Activated T-cell treated with anti-CD3 and anti-CD28 coated beads, Interleukin-2, amount 50 U/mL, for 72 hours (primary cell): Measurements from ENCODE around the gene EMC8. TPM values are rescaled to one million over a fixed set of nuclear protein-coding genes. Genes with fewer than 3 reads are reported as not detected.

ENCODE experiments used
- ATAC-seq, 2 donors: fragments of 150-1000 bp; cut with Tn5 transposase; replicated peaks in 1 of 2; 2 replicates each; pipeline ENCODE4 v1.10.0; 2021; ENCODE audit warnings: moderate library complexity in 2 of 2, mild to moderate bottlenecking in 1 of 2
- DNase-seq, 2 donors: peaks; one replicate each; pipeline ENCODE4 v3.0.0; 2021 to 2022; ENCODE audit warnings: mixed read lengths in 1 of 2
- H3K27ac Mint-ChIP-seq: one replicate; pipeline ENCODE4 v1.8.0; 2022; ENCODE audit warnings: mild to moderate bottlenecking, moderate library complexity, mixed read lengths
- H3K27me3 Mint-ChIP-seq: one replicate; pipeline ENCODE4 v1.8.0; 2022; ENCODE audit warnings: low read depth, mixed read lengths
- H3K36me3 Mint-ChIP-seq, 2 donors: one replicate each; pipeline ENCODE4 v1.8.0; 2022; ENCODE audit warnings: mixed read lengths in 2 of 2, mild to moderate bottlenecking in 1 of 2; ENCODE audit not compliant: insufficient read depth in 2 of 2
- H3K4me1 Mint-ChIP-seq: one replicate; pipeline ENCODE4 v1.8.0; 2022; ENCODE audit warnings: low read depth, mixed read lengths
- H3K4me3 Mint-ChIP-seq, 2 donors: one replicate each; pipeline ENCODE4 v1.8.0; 2022; ENCODE audit warnings: mild to moderate bottlenecking in 2 of 2, mixed read lengths in 2 of 2, moderate library complexity in 2 of 2
- H3K9me3 Mint-ChIP-seq, 2 donors: one replicate each; pipeline ENCODE4 v1.8.0; 2022; ENCODE audit warnings: mixed read lengths in 2 of 2
- total RNA-seq, 2 donors: library from RNA; stranded (reverse); gene quantifications; one replicate each; pipeline ENCODE4 v1.2.3, GENCODE V29; 2022

Gene EMC8
- total RNA-seq, 2 donors from 2014 or later = 26.5 to 32.8 TPM

DNA sequence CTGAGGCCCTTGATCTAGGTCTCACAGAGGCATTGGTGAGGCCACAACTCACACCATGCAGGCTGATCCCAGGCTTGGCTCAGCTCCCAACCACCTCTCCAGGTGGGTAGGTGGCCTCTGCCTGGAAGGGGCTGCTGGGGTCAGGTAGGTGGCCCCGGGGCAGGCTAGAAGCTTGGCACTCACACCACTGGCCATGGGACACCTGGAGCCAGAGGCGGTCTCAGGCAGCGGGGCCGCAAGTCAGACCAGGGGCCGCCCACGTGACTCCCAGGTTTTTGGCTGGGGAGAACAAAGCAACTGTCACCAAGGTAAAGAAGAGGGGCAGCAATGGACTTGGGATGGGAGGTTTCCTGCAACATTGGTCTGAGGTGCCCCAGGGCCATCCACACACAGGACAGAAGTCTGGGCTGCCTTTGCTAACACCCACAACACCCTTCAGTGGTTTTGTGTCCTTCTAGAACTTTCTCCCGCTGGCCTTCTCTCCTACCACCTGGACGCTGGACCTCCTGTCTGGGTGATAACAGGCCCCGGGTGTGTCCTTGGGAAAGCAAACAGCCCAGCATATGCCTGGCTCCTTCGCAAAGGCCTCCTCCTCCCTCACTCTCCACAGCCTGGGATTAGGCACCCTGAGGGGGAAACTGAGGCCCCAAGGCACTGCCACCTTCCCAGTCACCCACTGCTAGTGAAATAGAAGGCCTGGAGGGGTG lies 64.9 kb downstream of the EMC8 start:
- Mint-ChIP-seq H3K27me3 (no peaks in the 10 kb centered on the region), H3K36me3 (no peaks in the 10 kb centered on the region), H3K4me1 (peaks cover 14% of the 10 kb centered on the region), H3K4me3 (no peak overlapping the region), H3K9me3 (no peaks in the 10 kb centered on the region), H3K27ac (no peak overlapping the region)
- no peak for ATAC-seq
- DNase-seq = no peak

DNA sequence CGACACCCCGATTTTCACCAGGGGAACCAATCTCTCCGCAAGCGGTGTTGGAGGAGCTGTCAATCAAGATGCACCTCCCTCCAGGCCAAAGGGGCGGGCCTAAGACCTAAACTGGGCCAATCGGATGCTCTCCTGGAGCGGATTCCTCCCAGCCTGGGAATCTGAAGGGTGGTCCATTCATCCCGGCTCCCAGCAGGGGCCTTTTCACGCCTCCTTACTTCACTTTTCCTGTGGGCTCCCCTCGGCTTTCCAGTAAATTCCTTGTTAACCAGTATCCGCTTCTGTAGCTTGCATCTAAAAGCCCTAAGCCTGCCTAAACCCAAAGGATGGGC lies 65.5 kb downstream of the EMC8 start:
- H3K27me3 Mint-ChIP-seq = no peaks in the 10 kb centered on the region
- no peak overlapping the region for H3K27ac Mint-ChIP-seq
- no peaks in the 10 kb centered on the region for H3K9me3 Mint-ChIP-seq
- H3K4me1 Mint-ChIP-seq = peaks cover 14% of the 10 kb centered on the region
- ATAC-seq (no peak), DNase-seq (no peak)
- H3K36me3 Mint-ChIP-seq = no peaks in the 10 kb centered on the region
- no peak overlapping the region for H3K4me3 Mint-ChIP-seq

DNA sequence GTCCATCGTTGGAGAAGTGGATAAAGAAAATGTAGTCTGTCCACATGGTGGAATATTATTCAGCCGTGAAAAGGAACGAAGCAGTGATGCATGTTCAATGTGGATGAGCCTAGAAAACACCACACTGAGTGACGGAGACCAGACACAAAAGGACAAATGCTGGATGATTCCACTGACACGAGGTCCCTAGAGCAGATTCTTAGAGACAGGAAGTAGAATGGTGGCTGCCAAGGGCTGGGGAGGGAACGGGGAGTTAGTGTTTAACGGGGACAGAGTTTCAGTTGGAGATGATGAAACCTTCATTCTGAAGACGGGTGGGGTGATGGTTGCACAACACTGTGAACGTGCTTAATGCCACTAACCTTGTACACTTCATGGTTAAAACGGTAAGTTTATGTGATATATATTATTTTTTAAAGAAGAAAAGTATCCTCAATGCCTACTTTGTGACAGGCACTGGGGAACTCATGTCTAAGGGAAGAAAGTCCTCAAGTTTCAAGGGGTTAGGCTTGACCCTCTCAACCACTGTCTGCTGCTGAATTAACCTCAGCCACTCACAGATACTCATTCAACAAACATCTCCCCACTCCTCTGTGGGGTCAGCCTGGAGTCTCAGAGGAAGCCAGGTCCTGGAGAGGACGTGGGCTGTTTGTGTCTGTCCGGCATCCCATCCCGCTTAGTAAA lies 66.0 kb downstream of the EMC8 start:
- H3K4me3 Mint-ChIP-seq = no peak overlapping the region
- no peaks in the 10 kb centered on the region for H3K9me3 Mint-ChIP-seq
- H3K27me3 Mint-ChIP-seq = no peaks in the 10 kb centered on the region
- H3K36me3 Mint-ChIP-seq = no peaks in the 10 kb centered on the region
- H3K27ac Mint-ChIP-seq = no peak overlapping the region
- peaks cover 14% of the 10 kb centered on the region for H3K4me1 Mint-ChIP-seq
- ATAC-seq (no peak), DNase-seq (no peak)

DNA sequence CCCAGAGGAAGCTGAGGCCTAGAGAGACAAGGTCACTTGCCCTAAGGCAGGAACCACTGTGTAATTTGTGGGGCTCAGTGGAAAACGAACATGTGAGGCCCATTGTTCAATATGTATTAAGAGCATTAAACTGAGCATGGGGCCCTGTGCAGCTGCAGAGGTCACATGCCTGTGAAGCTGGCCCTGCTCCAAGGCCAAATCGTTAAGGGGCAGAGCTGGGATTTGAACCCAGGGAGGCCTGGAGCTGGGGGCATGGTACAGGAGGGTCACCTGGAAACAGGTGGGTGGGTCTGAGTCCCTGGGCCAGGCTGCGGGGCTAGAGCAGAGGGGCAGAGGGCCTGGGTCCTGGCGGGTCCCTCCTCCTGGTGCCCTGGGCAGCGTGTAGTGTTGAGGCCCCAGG lies 68.2 kb downstream of the EMC8 start:
- no peaks in the 10 kb centered on the region for H3K9me3 Mint-ChIP-seq
- no peaks in the 10 kb centered on the region for H3K36me3 Mint-ChIP-seq
- no peak for ATAC-seq
- H3K27me3 Mint-ChIP-seq = no peaks in the 10 kb centered on the region
- no peak for DNase-seq
- H3K4me3 Mint-ChIP-seq = no peak overlapping the region
- no peak overlapping the region for H3K27ac Mint-ChIP-seq
- peaks cover 14% of the 10 kb centered on the region for H3K4me1 Mint-ChIP-seq

DNA sequence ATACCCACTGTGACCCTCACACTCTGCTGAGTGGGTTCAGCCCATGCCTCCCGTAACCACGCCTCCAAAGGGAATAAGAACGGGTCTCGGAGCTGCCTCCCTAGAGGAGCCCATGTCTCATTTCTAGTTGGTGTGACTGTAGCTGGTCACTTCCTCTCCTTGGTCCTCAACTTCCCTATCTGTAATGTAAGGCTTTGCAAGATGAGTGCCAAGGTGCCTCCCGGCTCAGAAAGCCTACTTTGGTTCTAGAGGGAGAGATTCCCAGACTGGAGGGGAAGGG lies 69.2 kb downstream of the EMC8 start:
- H3K27ac Mint-ChIP-seq = no peak overlapping the region

DNA sequence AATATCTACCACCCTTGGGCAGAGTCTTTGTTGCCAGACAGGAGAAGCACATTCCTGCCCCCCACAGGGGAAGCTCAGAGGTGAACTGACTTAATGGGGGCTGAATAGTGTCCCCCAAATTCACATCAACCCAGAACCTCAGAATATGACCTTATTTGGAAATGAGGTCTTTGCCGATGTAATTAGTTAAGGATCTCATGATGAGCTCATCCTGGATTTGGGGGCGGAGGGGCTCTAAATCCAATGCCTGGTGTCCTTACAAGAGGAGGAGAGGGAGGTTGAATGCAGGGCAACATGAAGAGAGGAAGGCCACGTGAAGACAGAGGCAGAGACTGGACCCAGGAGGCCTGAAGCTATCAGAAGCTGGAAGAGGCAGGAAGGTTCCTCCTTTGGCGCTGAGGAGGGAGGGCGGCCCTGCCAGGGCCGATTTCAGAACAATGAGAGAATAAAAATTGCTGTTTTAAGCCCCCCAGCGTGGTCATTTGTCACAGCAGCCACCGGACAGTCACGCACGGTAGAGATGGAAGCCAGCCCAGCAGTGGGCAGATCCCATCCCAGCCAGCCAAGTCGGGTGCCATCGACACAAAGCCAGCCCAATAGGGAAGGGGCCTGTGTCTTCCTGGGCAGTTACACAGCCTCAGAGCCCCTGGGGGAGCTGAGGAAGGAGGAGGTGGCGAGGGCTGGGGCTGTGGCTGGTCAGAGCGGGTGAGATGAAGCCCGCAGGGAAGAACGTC lies 69.7 kb downstream of the EMC8 start:
- ATAC-seq (no peak), DNase-seq (no peak)
- Mint-ChIP-seq H3K4me1 (no peaks in the 10 kb centered on the region), H3K9me3 (no peaks in the 10 kb centered on the region), H3K27me3 (no peaks in the 10 kb centered on the region), H3K27ac (no peak overlapping the region), H3K36me3 (no peaks in the 10 kb centered on the region), H3K4me3 (no peak overlapping the region)

More for the DNA sequence above, 69.2 kb downstream of the EMC8 start:
- Mint-ChIP-seq H3K27me3 (no peaks in the 10 kb centered on the region), H3K36me3 (no peaks in the 10 kb centered on the region), H3K4me3 (no peak overlapping the region), H3K4me1 (peaks cover 4% of the 10 kb centered on the region), H3K9me3 (no peaks in the 10 kb centered on the region)
- no peak for DNase-seq
- ATAC-seq = no peak

DNA sequence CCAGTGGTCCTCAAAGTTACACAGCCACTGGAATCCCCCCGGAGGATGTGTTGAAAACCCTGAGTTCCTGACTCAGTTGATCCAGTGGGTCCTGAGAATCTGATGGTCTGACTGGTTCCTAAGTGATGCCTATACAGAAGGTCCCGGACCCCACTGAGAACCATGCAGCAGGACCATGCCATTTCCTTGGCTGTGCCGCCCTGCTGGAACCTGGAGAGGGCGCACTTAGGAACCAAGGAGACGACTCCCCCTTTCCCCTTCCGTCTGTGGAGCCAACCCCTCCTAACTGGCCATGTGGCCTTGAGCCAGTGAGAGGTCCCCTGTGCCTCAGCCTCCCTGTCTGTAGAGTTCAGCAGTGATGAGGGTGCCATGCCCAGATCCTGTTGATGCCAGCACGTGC lies 70.5 kb downstream of the EMC8 start:
- Mint-ChIP-seq H3K4me1 (no peaks in the 10 kb centered on the region), H3K36me3 (no peaks in the 10 kb centered on the region), H3K27ac (no peak overlapping the region), H3K4me3 (no peak overlapping the region), H3K27me3 (no peaks in the 10 kb centered on the region), H3K9me3 (no peaks in the 10 kb centered on the region)
- ATAC-seq (no peak), DNase-seq (no peak)

Other genes with a start within 250 kb of the EMC8 start
- gene GSE1, start 186.2 kb downstream of the EMC8 start, total RNA-seq = 10 to 100 TPM; 26.7 to 30.9 TPM
- gene GINS2, start 110.6 kb downstream of the EMC8 start, total RNA-seq = 10 to 100 TPM; 32.6 to 55.6 TPM
- gene C16orf74, start 48.4 kb downstream of the EMC8 start, total RNA-seq = 1 to 10 TPM in 1 of 2 donors, not detected in 1; 1.2 TPM
- gene COX4I1, start 151 bp upstream of the EMC8 start, total RNA-seq = 100 to 1,000 TPM; 627 to 635 TPM
- 10 to 100 TPM; 46.8 to 52.4 TPM for gene IRF8, start 99.6 kb upstream of the EMC8 start, total RNA-seq